ENCODE data around the gene ANKLE2. TPM values are rescaled to one million over a fixed set of nuclear protein-coding genes. Genes with fewer than 3 reads are reported as not detected.

ANKLE2 gene
- total and polyA plus RNA-seq, 10 of the 15 experiments (the other 5 are each of a cell fraction or from before 2014, with no cell fraction given) = 4.3 to 89.4 (median 53.0) TPM

DNA sequence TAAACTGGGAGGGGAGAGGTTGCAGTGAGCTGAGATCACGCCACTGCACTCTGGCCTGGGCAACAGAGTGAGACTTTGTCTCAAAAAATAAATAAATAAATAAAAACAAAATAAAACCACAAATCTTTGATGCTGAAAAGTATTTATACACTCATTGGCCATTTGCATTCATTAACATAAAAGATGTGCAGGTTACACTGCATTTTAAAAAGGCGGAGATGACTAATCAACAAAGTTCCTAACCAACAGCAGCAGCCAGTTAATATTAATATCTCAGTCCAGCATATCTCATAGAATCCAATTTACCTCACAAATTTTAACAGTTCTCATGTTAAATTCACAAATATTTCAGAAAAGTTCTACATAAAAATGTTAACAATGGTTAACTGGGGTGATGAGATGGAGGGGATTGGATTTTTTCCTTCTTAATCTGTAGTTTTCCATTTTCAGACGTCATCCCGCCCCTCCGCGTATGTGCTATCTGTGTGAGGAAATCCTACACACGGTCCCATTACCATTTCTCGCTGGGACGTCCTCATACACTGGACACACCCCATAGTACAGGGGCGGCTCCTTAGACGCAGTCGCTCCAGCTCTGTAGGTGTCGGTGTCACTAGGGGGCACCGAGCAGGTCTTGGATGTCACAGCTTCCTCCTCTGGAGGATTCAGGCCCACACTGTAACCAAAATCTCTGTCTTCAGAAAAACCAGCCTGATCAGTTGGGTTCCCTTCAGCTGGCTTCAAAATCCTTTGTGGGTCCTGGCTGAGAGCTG is 7.3 kb downstream of the ANKLE2 start:
- in situ Hi-C loops (cut with MboI) (no loop called here), intact Hi-C loops (cut with micrococcal nuclease; ENCODE audit: unreplicated experiment) (no loop called here)
- Histone ChIP-seq H3K4me3 (no peak overlapping the region), H3K9me3 (replicated peaks; ENCODE audit: control insufficient read depth, insufficient read depth, low read length) (no peaks in the 10 kb centered on the region), H3K27me3 (replicated peaks in 1 of 2; ENCODE audit: control insufficient read depth in 2 of 2, insufficient read depth in 2 of 2, low read length in 1 of 2) (no peaks in the 10 kb centered on the region), H2AFZ (ENCODE audit: control insufficient read depth, low read depth, low read length) (no peak overlapping the region), H3K27ac (ENCODE audit: control insufficient read depth, insufficient read depth) (no peak overlapping the region), H3K4me1 (ENCODE audit: control insufficient read depth, insufficient read depth, low read length) (no peaks in the 10 kb centered on the region), H3K4me2 (ENCODE audit: control insufficient read depth, insufficient read depth) (no peak overlapping the region), H3K79me2 (ENCODE audit: control insufficient read depth, insufficient read depth, low read length) (peaks cover 35% of the 10 kb centered on the region), H3K36me3 (ENCODE audit: control insufficient read depth in 2 of 2, insufficient read depth in 2 of 2, low read length in 1 of 2) (peaks cover 8 to 32% of the 10 kb centered on the region in 2 experiments), H3K9ac (ENCODE audit: control insufficient read depth, insufficient read depth, low read length) (no peak overlapping the region), H4K20me1 (ENCODE audit: control insufficient read depth, insufficient read depth) (no peaks in the 10 kb centered on the region)
- TF ChIP-seq RCOR1 (conservative IDR thresholded peaks at IDR 0.05; ENCODE audit: low read depth, low read length) (no peak), CBX5 (IDR thresholded peaks at IDR 0.05; ENCODE audit: low read depth) (no peak), RFX5 (IDR thresholded peaks at IDR 0.05; ENCODE audit: low read depth, low read length) (no peak), SP1 (IDR thresholded peaks at IDR 0.05; ENCODE audit: low read depth, low read length) (no peak)
- TF ChIP-seq, protein P1, sequence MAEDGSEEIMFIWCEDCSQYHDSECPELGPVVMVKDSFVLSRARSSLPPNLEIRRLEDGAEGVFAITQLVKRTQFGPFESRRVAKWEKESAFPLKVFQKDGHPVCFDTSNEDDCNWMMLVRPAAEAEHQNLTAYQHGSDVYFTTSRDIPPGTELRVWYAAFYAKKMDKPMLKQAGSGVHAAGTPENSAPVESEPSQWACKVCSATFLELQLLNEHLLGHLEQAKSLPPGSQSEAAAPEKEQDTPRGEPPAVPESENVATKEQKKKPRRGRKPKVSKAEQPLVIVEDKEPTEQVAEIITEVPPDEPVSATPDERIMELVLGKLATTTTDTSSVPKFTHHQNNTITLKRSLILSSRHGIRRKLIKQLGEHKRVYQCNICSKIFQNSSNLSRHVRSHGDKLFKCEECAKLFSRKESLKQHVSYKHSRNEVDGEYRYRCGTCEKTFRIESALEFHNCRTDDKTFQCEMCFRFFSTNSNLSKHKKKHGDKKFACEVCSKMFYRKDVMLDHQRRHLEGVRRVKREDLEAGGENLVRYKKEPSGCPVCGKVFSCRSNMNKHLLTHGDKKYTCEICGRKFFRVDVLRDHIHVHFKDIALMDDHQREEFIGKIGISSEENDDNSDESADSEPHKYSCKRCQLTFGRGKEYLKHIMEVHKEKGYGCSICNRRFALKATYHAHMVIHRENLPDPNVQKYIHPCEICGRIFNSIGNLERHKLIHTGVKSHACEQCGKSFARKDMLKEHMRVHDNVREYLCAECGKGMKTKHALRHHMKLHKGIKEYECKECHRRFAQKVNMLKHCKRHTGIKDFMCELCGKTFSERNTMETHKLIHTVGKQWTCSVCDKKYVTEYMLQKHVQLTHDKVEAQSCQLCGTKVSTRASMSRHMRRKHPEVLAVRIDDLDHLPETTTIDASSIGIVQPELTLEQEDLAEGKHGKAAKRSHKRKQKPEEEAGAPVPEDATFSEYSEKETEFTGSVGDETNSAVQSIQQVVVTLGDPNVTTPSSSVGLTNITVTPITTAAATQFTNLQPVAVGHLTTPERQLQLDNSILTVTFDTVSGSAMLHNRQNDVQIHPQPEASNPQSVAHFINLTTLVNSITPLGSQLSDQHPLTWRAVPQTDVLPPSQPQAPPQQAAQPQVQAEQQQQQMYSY (CRISPR knock-in tag; IDR thresholded peaks at IDR 0.05) = no peak
- TF ChIP-seq, protein P2, sequence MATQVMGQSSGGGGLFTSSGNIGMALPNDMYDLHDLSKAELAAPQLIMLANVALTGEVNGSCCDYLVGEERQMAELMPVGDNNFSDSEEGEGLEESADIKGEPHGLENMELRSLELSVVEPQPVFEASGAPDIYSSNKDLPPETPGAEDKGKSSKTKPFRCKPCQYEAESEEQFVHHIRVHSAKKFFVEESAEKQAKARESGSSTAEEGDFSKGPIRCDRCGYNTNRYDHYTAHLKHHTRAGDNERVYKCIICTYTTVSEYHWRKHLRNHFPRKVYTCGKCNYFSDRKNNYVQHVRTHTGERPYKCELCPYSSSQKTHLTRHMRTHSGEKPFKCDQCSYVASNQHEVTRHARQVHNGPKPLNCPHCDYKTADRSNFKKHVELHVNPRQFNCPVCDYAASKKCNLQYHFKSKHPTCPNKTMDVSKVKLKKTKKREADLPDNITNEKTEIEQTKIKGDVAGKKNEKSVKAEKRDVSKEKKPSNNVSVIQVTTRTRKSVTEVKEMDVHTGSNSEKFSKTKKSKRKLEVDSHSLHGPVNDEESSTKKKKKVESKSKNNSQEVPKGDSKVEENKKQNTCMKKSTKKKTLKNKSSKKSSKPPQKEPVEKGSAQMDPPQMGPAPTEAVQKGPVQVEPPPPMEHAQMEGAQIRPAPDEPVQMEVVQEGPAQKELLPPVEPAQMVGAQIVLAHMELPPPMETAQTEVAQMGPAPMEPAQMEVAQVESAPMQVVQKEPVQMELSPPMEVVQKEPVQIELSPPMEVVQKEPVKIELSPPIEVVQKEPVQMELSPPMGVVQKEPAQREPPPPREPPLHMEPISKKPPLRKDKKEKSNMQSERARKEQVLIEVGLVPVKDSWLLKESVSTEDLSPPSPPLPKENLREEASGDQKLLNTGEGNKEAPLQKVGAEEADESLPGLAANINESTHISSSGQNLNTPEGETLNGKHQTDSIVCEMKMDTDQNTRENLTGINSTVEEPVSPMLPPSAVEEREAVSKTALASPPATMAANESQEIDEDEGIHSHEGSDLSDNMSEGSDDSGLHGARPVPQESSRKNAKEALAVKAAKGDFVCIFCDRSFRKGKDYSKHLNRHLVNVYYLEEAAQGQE (IDR thresholded peaks at IDR 0.05; ENCODE audit: low read depth, low read length) = no peak
- FAIRE-seq (no peak), DNase-seq (ENCODE audit: low read depth, low spot score) (no peak), ATAC-seq (peak; percentile 53)
- no TSS peak for BruUV-seq (replicated peaks)
- ChIA-PET CTCF (interaction anchor here (1.6 kb wide), 1 partner anchor 23 kb away, joined by 4 read pairs; no protein-coding TSS in a partner anchor), RAD21 (ENCODE audit: unreplicated experiment) (no interaction called here), POLR2A (interaction anchor here (1.4 kb wide), 1 partner anchor 10 kb away, joined by 3 read pairs; no protein-coding TSS in a partner anchor), SMC1A (ENCODE audit: uncharacterized antibody, unreplicated experiment) (interaction anchor here (2.0 kb wide), 1 partner anchor 13 kb away, joined by 4 read pairs; no protein-coding TSS in a partner anchor)
- WGBS (ENCODE audit: insufficient coverage, insufficient replicate concordance, low lambda C conversion rate, missing lambda C conversion rate) = 99% methylated on average over 14 of the region's 14 CpGs
